Body of pancreas (tissue), 4 donors: ENCODE data around the gene GTF2A2. TPM values are rescaled to one million over a fixed set of nuclear protein-coding genes. Genes with fewer than 3 reads are reported as not detected.
"Not testable (repeated sequence)": the region's sequence is repeated elsewhere in the genome, so short reads cannot be mapped to it uniquely, and the experiment has no call there.

ENCODE experiments used
- ATAC-seq: fragments of 150-250 bp; one replicate; pipeline ENCODE4 v1.9.1; 2016
- DNase-seq, 4 donors: peaks; one replicate each; pipeline ENCODE4 v3.0.0-alpha.2; 2019
- H3K27ac ChIP-seq, 4 donors: fragments of 200-600 bp; sonication (generic); 1 replicate in 3 of 4; 2 replicates in 1 of 4; pipeline versions ENCODE4 v1.5.1 to v1.6.1; 2016 to 2019; ENCODE audit warnings: mild to moderate bottlenecking in 1 of 4, mixed read lengths in 1 of 4, moderate library complexity in 1 of 4
- H3K27me3 ChIP-seq, 2 donors: fragments of 200-600 bp; sonication (generic); one replicate each; pipeline ENCODE4 v1.6.0; 2016; ENCODE audit warnings: mild to moderate bottlenecking in 1 of 2
- H3K36me3 ChIP-seq, 2 donors: fragments of 200-600 bp; sonication (generic); replicated peaks in 1 of 2; 2 replicates each; pipeline ENCODE4 v1.5.1; 2016; ENCODE audit warnings: low read depth in 2 of 2; ENCODE audit not compliant: insufficient read depth in 1 of 2
- H3K4me1 ChIP-seq: fragments of 200-600 bp; sonication (generic); one replicate; pipeline ENCODE4 v1.6.0; 2016
- H3K4me3 ChIP-seq, 2 donors: fragments of 200-600 bp; sonication (generic); 1 replicate in 1 of 2; 2 replicates in 1 of 2; pipeline ENCODE4 v1.5.1; 2016 to 2019
- H3K9me3 ChIP-seq, 3 donors: fragments of 200-600 bp; sonication (generic); 1 replicate in 2 of 3; 2 replicates in 1 of 3; pipeline ENCODE4 v1.5.1; 2016
- POLR2A ChIP-seq, 3 donors: fragments of 450-650 bp; IDR thresholded peaks; one replicate each; pipeline ENCODE4 v1.6.1; 2016; ENCODE audit warnings: antibody characterized with exemption in 3 of 3, mild to moderate bottlenecking in 2 of 3
- WGBS, 2 donors: methylation state at CpG; one replicate each; pipeline ENCODE4 v1.1.5; 2017; 5-methylcytosine and 5-hydroxymethylcytosine counted together
- intact Hi-C: fragments of 100-400 bp; cut with DNase I; formaldehyde crosslinking; loops from one replicate; pipeline ENCODE4 v1.15.1; 2023
- total RNA-seq, 2 donors: library from RNA; depleted of rRNA; stranded (reverse); fragments of >200 nt; gene quantifications; one replicate each; pipeline ENCODE4 v1.1.0, GENCODE V29; 2016
- TF ChIP-seq, protein P1 (sequence below), 7 experiments: fragments of 450-650 bp in 4 of 7; fragments of 200-600 bp in 3 of 7; sonication (generic) in 3 of 7; IDR thresholded peaks; one replicate each; pipeline ENCODE4 v1.5.1; 2016 to 2019; ENCODE audit warnings: antibody characterized with exemption in 7 of 7

The GTF2A2 gene
- total RNA-seq, 2 donors from 2014 or later, result 9.1 to 10.2 TPM

DNA sequence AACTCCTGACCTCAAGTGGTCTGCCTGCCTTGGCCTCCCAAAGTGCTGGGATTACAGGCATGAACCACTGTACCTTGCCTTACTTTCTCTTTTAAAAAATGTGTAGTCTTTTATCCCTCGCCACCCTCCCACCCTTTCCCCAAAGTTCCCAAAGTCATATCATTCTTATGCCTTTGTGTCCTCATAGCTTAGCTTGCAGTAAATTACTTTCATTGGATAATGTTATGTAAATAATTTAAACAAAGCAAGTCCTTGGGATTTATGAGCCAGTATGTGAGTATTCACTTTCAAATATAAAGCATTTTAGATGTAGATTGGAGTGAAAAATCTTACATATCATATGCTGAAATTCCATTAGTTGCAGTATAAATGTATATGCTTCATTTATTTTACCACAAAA is 11.0 kb downstream of the GTF2A2 start:
- ATAC-seq, result no peak
- WGBS, 2 donors, result 94 to 97% methylated on average over 1 of the region's 1 CpG
- H3K27ac ChIP-seq, result no peak overlapping the region
- no peak for TF ChIP-seq POLR2A (IDR thresholded peaks at IDR 0.05)
- TF ChIP-seq, protein P1, sequence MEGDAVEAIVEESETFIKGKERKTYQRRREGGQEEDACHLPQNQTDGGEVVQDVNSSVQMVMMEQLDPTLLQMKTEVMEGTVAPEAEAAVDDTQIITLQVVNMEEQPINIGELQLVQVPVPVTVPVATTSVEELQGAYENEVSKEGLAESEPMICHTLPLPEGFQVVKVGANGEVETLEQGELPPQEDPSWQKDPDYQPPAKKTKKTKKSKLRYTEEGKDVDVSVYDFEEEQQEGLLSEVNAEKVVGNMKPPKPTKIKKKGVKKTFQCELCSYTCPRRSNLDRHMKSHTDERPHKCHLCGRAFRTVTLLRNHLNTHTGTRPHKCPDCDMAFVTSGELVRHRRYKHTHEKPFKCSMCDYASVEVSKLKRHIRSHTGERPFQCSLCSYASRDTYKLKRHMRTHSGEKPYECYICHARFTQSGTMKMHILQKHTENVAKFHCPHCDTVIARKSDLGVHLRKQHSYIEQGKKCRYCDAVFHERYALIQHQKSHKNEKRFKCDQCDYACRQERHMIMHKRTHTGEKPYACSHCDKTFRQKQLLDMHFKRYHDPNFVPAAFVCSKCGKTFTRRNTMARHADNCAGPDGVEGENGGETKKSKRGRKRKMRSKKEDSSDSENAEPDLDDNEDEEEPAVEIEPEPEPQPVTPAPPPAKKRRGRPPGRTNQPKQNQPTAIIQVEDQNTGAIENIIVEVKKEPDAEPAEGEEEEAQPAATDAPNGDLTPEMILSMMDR (IDR thresholded peaks at IDR 0.05), result no peak
- peaks cover 0 to 9% of the 10 kb centered on the region in 2 donors for H3K36me3 ChIP-seq
- H3K4me3 ChIP-seq, result no peak overlapping the region
- no peaks in the 10 kb centered on the region for H3K9me3 ChIP-seq
- intact Hi-C loops, result no loop called here
- no peaks in the 10 kb centered on the region for H3K27me3 ChIP-seq
- DNase-seq, result no peak
- no peaks in the 10 kb centered on the region for H3K4me1 ChIP-seq

DNA sequence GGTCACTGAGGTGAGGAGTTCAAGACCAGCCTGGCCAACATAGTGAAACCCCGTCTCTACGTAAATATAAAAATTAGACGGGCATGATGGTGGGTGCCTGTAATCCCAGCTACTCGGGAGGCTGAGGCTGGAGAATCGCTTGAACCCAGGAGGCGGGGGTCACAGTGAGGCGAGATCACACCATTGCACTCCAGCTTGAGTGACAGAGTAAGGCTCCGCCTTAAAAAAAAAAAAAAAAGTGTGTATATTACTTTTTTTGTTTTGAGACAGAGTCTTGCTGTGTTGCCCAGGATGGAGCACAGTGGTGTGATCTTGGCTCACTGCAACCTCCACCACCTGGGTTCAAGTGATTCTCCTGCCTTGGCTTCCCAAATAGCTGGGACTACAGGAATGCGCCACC is 11.5 kb downstream of the GTF2A2 start:
- DNase-seq, intact Hi-C loops, ATAC-seq, H3K9me3 ChIP-seq, H3K27ac ChIP-seq, H3K4me1 ChIP-seq, H3K27me3 ChIP-seq, H3K4me3 ChIP-seq, H3K36me3 ChIP-seq: not testable (repeated sequence)
- 89 to 93% methylated on average over 9 of the region's 9 CpGs for WGBS, 2 donors

DNA sequence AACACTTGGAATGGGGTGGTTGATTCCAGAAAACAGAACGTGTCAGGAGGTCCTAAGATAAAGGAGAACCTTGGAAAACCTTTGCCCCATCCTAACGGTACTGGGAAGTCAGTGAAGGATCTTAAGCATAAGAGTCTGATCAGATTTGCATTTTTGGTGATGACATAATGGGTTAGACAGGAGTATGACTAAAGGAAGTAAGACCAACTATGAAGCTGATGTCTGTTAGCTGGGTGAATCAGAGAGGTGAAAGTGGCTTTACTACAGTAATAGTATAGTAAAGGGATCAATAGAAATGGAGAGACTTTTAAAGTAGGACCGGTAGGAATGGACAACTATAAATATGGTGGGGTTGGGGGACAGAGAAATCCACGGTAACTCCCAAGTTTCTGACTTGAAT is 12.6 kb downstream of the GTF2A2 start:
- WGBS, 2 donors, result 78 to 81% methylated on average over 4 of the region's 4 CpGs
- TF ChIP-seq POLR2A (IDR thresholded peaks at IDR 0.05), result no peak
- TF ChIP-seq, protein P1 (IDR thresholded peaks at IDR 0.05), result no peak
- Histone ChIP-seq H3K27me3 (no peaks in the 10 kb centered on the region), H3K36me3 (peaks cover 0 to 4% of the 10 kb centered on the region in 2 donors), H3K9me3 (no peaks in the 10 kb centered on the region), H3K4me1 (no peaks in the 10 kb centered on the region), H3K27ac (no peak overlapping the region), H3K4me3 (no peak overlapping the region)
- no peak for DNase-seq
- ATAC-seq, result no peak
- intact Hi-C loops, result no loop called here

DNA sequence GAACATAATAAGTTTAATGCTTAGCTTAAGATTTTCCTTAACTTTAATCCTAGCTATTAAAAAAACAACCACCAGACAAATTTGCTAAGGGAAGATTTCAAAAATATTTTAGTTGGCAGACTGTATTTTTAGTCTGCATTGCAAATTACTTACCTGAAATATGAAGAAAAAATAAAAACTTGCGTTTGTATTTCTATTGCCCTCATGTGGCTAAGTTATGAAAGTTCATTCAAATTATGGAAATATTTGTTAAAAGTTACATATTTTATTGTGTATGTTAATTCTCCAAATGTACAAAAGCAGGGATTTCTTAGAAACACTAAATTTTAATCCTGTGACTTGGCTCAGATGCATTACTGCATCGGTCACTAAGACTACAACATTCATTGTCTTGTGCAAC is 15.0 kb downstream of the GTF2A2 start:
- no peaks in the 10 kb centered on the region for H3K9me3 ChIP-seq
- no peaks in the 10 kb centered on the region for H3K4me1 ChIP-seq
- H3K27ac ChIP-seq, result no peak overlapping the region
- intact Hi-C loops, result no loop called here
- H3K36me3 ChIP-seq, result peaks cover 0 to 4% of the 10 kb centered on the region in 2 donors
- DNase-seq (no peak), ATAC-seq (no peak)
- no peaks in the 10 kb centered on the region for H3K27me3 ChIP-seq
- 87 to 88% methylated on average over 2 of the region's 2 CpGs for WGBS, 2 donors
- TF ChIP-seq POLR2A (IDR thresholded peaks at IDR 0.05), result no peak
- TF ChIP-seq, protein P1 (IDR thresholded peaks at IDR 0.05), result no peak
- no peak overlapping the region for H3K4me3 ChIP-seq

DNA sequence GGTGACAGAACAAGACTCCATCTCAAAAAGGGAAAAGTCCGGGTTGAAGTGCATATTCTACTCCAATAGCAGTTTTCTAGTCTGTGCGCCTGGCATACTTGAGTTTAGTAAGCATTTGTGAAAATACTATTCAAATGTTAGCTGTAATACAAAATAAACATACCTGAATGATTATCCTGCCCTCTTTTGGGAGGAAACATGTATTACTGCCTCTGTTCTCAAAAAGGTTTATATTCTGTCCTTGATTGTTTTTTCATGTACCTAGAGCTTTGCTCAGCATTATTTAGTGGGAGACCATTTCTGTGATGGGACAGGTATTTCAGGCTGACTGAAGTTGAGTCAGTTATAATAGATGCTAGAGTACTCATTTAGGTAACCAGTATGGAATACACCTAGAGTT is 19.8 kb downstream of the GTF2A2 start:
- intact Hi-C loops, result not testable (repeated sequence)
- 88 to 94% methylated on average over 2 of the region's 2 CpGs for WGBS, 2 donors

More for the DNA sequence above, 19.8 kb downstream of the GTF2A2 start:
- not testable (repeated sequence) for H3K4me3 ChIP-seq, H3K4me1 ChIP-seq, H3K27ac ChIP-seq, ATAC-seq, H3K27me3 ChIP-seq, H3K9me3 ChIP-seq, H3K36me3 ChIP-seq, DNase-seq
- TF ChIP-seq, protein P1 (IDR thresholded peaks at IDR 0.05), result peak in 1 of 7 experiments; percentile 16
